Measurements from ENCODE around the gene PLCXD3. TPM values are rescaled to one million over a fixed set of nuclear protein-coding genes. Genes with fewer than 3 reads are reported as not detected.

Gene PLCXD3
- total and polyA plus RNA-seq, 2 of the 4 experiments (the other 2 are of a cell fraction): under 0.01 to 0.02 TPM

GRCh38 chr5:41425736-41426135, 84.7 kb downstream of the PLCXD3 start:
- no peak overlapping the region for H3K14ac ChIP-seq (replicated peaks; ENCODE audit: low read depth, low read length)
- DNase-seq (no peak), ATAC-seq (ENCODE audit: low read depth) (no peak)
- no peak overlapping the region for H3K4me2 ChIP-seq (ENCODE audit: low read depth, low read length)
- H3K18ac ChIP-seq (ENCODE audit: low read depth, low read length): no peak overlapping the region
- dilution Hi-C loops (cut with HindIII; ENCODE audit: low sequenced_read_pairs, unreplicated experiment) (no loop called here), intact Hi-C loops (cut with micrococcal nuclease) (loop anchor here (10.0 kb wide), 1 partner anchor 521 kb away; the partner anchor contains the start of gene C7), in situ Hi-C loops (cut with MboI; ENCODE audit: low sequenced_read_pairs) (no loop called here)
- no peak overlapping the region for H2BK15ac ChIP-seq (ENCODE audit: low read depth, low read length)
- POLR2A ChIA-PET (ENCODE audit: unreplicated experiment): no interaction called here
- H3K4ac ChIP-seq (ENCODE audit: low read depth, low read length): no peak overlapping the region
- H3K36me3 ChIP-seq (ENCODE audit: control insufficient read depth, insufficient read depth, low read length): no peaks in the 10 kb centered on the region
- no peak overlapping the region for H2BK20ac ChIP-seq (ENCODE audit: low read depth, low read length)
- H3K23ac ChIP-seq (ENCODE audit: low read depth, low read length): no peak overlapping the region
- H2AK9ac ChIP-seq (replicated peaks; ENCODE audit: low read depth, low read length, poor library complexity): no peak overlapping the region
- BruUV-seq (replicated peaks): no TSS peak
- TF ChIP-seq, protein P1, sequence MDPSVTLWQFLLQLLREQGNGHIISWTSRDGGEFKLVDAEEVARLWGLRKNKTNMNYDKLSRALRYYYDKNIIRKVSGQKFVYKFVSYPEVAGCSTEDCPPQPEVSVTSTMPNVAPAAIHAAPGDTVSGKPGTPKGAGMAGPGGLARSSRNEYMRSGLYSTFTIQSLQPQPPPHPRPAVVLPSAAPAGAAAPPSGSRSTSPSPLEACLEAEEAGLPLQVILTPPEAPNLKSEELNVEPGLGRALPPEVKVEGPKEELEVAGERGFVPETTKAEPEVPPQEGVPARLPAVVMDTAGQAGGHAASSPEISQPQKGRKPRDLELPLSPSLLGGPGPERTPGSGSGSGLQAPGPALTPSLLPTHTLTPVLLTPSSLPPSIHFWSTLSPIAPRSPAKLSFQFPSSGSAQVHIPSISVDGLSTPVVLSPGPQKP (IDR thresholded peaks at IDR 0.05; ENCODE audit: borderline replicate concordance, low read depth, low read length): no peak
- TF ChIP-seq RCOR1 (IDR thresholded peaks at IDR 0.05; ENCODE audit: insufficient replicate concordance, low read length) (no peak), MAFK (IDR thresholded peaks at IDR 0.05; ENCODE audit: low read depth, low read length) (no peak), POLR2A (IDR thresholded peaks at IDR 0.05; ENCODE audit: low read depth, low read length) (no peak), MXI1 (IDR thresholded peaks at IDR 0.05; ENCODE audit: borderline replicate concordance, low read depth, low read length) (no peak), RFX5 (IDR thresholded peaks at IDR 0.05; ENCODE audit: low read depth, low read length) (no peak), CHD1 (IDR thresholded peaks at IDR 0.05; ENCODE audit: low read depth, low read length) (no peak), USF2 (IDR thresholded peaks at IDR 0.05; ENCODE audit: low read depth, low read length) (no peak), CEBPB (IDR thresholded peaks at IDR 0.05; ENCODE audit: low read depth, low read length) (no peak)
- H2BK120ac ChIP-seq (ENCODE audit: low read depth, low read length): no peak overlapping the region
- H3K9me1 ChIP-seq (ENCODE audit: insufficient read depth, low read length): no peaks in the 10 kb centered on the region
- no peak overlapping the region for H3K27ac ChIP-seq (ENCODE audit: insufficient read depth, low read length)
- no peak overlapping the region for H3K9ac ChIP-seq (ENCODE audit: low read depth, low read length)
- no CpG with 5 or more reads among the region's 3 CpGs for WGBS, 2 experiments (ENCODE audit: extremely low coverage in 2 of 2, insufficient read length in 1 of 2)
- H4K5ac ChIP-seq (ENCODE audit: low read depth, low read length): no peak overlapping the region
- H3K4me1 ChIP-seq (ENCODE audit: control insufficient read depth, insufficient read depth, low read length): no peaks in the 10 kb centered on the region
- no peak overlapping the region for H3K4me3 ChIP-seq (ENCODE audit: insufficient read depth, low read depth, low read length)
- H4K20me1 ChIP-seq (ENCODE audit: insufficient read depth, low read length): no peaks in the 10 kb centered on the region
- no peak overlapping the region for H3K56ac ChIP-seq (ENCODE audit: extremely low read depth, insufficient read depth, low read length)
- H3K79me1 ChIP-seq (ENCODE audit: low read depth in 1 of 2, low read length in 2 of 2): no peaks in the 10 kb centered on the region
- H2AFZ ChIP-seq (replicated peaks; ENCODE audit: low read length, poor library complexity): no peak overlapping the region
- no peaks in the 10 kb centered on the region for H3K27me3 ChIP-seq (ENCODE audit: control insufficient read depth, insufficient read depth, low read length)
- no peaks in the 10 kb centered on the region for H3K9me3 ChIP-seq (ENCODE audit: control insufficient read depth, insufficient read depth, low read length)
- H2AK5ac ChIP-seq (ENCODE audit: low read depth, low read length): no peak overlapping the region
- no peak overlapping the region for H2BK5ac ChIP-seq (ENCODE audit: low read depth, low read length, poor library complexity, severe bottlenecking)
- H4K8ac ChIP-seq (ENCODE audit: low read depth in 2 of 2, low read length in 2 of 2): no peak overlapping the region
- CTCF ChIA-PET: no interaction called here
- H4K91ac ChIP-seq (ENCODE audit: insufficient read depth, low read depth, low read length): no peak overlapping the region

Measured in IMR-90 (cell line).